H1 (cell line): Measurements from ENCODE around the gene FBN1. TPM values are rescaled to one million over a fixed set of nuclear protein-coding genes. Genes with fewer than 3 reads are reported as not detected.

Source experiments
- CBX8 ChIP-seq: fragments of 300-800, 300-1000 bp; sonication (generic); IDR thresholded peaks from 2 replicates; pipeline ENCODE4 v1.7.1; 2016; ENCODE audit warnings: low read depth, low read length, borderline replicate concordance
- CHD1 ChIP-seq: IDR thresholded peaks from 2 replicates; pipeline ENCODE4 v1.6.1; 2012; ENCODE audit warnings: low read depth, low read length, improper control_type of control experiment
- CHD2 ChIP-seq: IDR thresholded peaks from 2 replicates; pipeline ENCODE4 v1.6.1; 2012; ENCODE audit warnings: low read length, improper control_type of control experiment
- CTBP2 ChIP-seq: IDR thresholded peaks from 2 replicates; pipeline ENCODE4 v1.7.0; 2011; ENCODE audit warnings: borderline replicate concordance, mild to moderate bottlenecking, moderate library complexity, mixed read lengths, low read length; ENCODE audit not compliant: insufficient read depth, insufficient read length
- CTCF ChIP-seq, 3 experiments: IDR thresholded peaks; 1 replicate in 2 of 3; 2 replicates in 1 of 3; pipeline versions ENCODE4 v1.5.1 to v1.6.1; 2011; ENCODE audit warnings: low read length in 3 of 3, mild to moderate bottlenecking in 3 of 3, inconsistent platforms in 2 of 3, low read depth in 1 of 3, moderate library complexity in 1 of 3; ENCODE audit not compliant: insufficient read depth in 1 of 3; ENCODE audit errors: control extremely low read depth in 1 of 3
- EGR1 ChIP-seq: IDR thresholded peaks from 2 replicates; pipeline ENCODE4 v1.6.1; 2011; ENCODE audit warnings: low read depth, low read length, borderline replicate concordance
- EP300 ChIP-seq, 2 experiments: IDR thresholded peaks; 1 replicate in 1 of 2; 2 replicates in 1 of 2; pipeline ENCODE4 v1.6.1; 2011 to 2012; ENCODE audit warnings: low read depth in 2 of 2, low read length in 2 of 2, mild to moderate bottlenecking in 2 of 2, borderline replicate concordance in 1 of 2, inconsistent platforms in 1 of 2, moderate library complexity in 1 of 2
- GABPA ChIP-seq: IDR thresholded peaks from 2 replicates; pipeline ENCODE4 v1.6.1; 2011; ENCODE audit warnings: mild to moderate bottlenecking, low read length, moderate library complexity, borderline replicate concordance; ENCODE audit not compliant: insufficient read depth
- HDAC2 ChIP-seq, 2 experiments: fragments of 300-600 bp in 1 of 2; sonication (generic) in 1 of 2; IDR thresholded peaks; 2 replicates each; pipeline ENCODE4 v1.6.1; 2011 to 2012; ENCODE audit warnings: low read depth in 2 of 2, low read length in 2 of 2, mild to moderate bottlenecking in 2 of 2, moderate library complexity in 2 of 2, borderline replicate concordance in 1 of 2, inconsistent platforms in 1 of 2
- MAFK ChIP-seq: IDR thresholded peaks from 2 replicates; pipeline ENCODE4 v1.6.1; 2012; ENCODE audit warnings: low read depth, mild to moderate bottlenecking, improper control_type of control experiment, low read length
- NANOG ChIP-seq: IDR thresholded peaks from 2 replicates; pipeline ENCODE4 v1.6.1; 2011; ENCODE audit warnings: low read length, low read depth, mild to moderate bottlenecking, inconsistent platforms; ENCODE audit not compliant: insufficient read depth, poor library complexity, severe bottlenecking
- POLR2AphosphoS5 ChIP-seq: IDR thresholded peaks from 2 replicates; pipeline ENCODE4 v1.6.1; 2011; ENCODE audit warnings: low read depth, low read length
- RAD21 ChIP-seq, 2 experiments: IDR thresholded peaks in 1 of 2; conservative IDR thresholded peaks in 1 of 2; 2 replicates each; pipeline ENCODE4 v1.6.1; 2011; ENCODE audit warnings: low read depth in 2 of 2, low read length in 2 of 2, improper control_type of control experiment in 1 of 2, inconsistent platforms in 1 of 2, mild to moderate bottlenecking in 1 of 2, moderate library complexity in 1 of 2
- RBBP5 ChIP-seq: IDR thresholded peaks from 2 replicates; pipeline ENCODE4 v1.7.1; 2012; ENCODE audit warnings: low read depth, mild to moderate bottlenecking, inconsistent platforms, low read length, moderate library complexity, borderline replicate concordance
- RFX5 ChIP-seq: IDR thresholded peaks from 2 replicates; pipeline ENCODE4 v1.6.1; 2011; ENCODE audit warnings: low read depth, low read length, improper control_type of control experiment, borderline replicate concordance
- SAP30 ChIP-seq: fragments of 300-600 bp; sonication (generic); IDR thresholded peaks from 2 replicates; pipeline ENCODE4 v1.7.1; 2012; ENCODE audit warnings: low read length, moderate library complexity, mild to moderate bottlenecking, inconsistent platforms; ENCODE audit not compliant: insufficient read depth, insufficient replicate concordance
- SP1 ChIP-seq: IDR thresholded peaks from 2 replicates; pipeline ENCODE4 v1.6.1; 2011; ENCODE audit warnings: low read depth, low read length
- TBP ChIP-seq: IDR thresholded peaks from 2 replicates; pipeline ENCODE4 v1.6.1; 2011; ENCODE audit warnings: low read depth, low read length, improper control_type of control experiment
- YY1 ChIP-seq: IDR thresholded peaks from 2 replicates; pipeline ENCODE4 v1.6.1; 2011; ENCODE audit warnings: low read depth, mild to moderate bottlenecking, low read length
- ZNF274 ChIP-seq: IDR thresholded peaks from 2 replicates; pipeline ENCODE4 v1.7.0; 2012; ENCODE audit warnings: low read length, borderline replicate concordance; ENCODE audit errors: extremely low read depth
- polyA plus RNA-seq, 7 experiments: library from polyadenylated mRNA; depleted of rRNA in 3 of 7; stranded (reverse) in 5 of 7; unstranded in 2 of 7; fragments of >200 nt in 5 of 7; fragments of 200-250 nt in 2 of 7; gene quantifications; 1 replicate in 5 of 7; 2 replicates in 1 of 7; 4 replicates in 1 of 7; pipeline versions ENCODE4 v1.2.1 to v1.2.3, GENCODE V29; 2011 to 2013; ENCODE audit warnings: missing spikeins in 2 of 7, mixed read lengths in 2 of 7
- total RNA-seq: library from RNA; stranded (reverse); fragmentation: NEBNext Ultra II Directional; extraction: Animal tissue kit (Norgen Biotek cat#: 25700); gene quantifications from 2 replicates; pipeline ENCODE4 v1.2.1, GENCODE V29; 2021

Gene FBN1
- total and polyA plus RNA-seq, 2 of the 8 experiments (the other 6 are each of a cell fraction or from before 2014, with no cell fraction given) = 3.0 to 4.0 TPM

- TF ChIP-seq TBP (peak; percentile 25; the same call in 1 of the 2 replicates), HDAC2 (IDR thresholded peaks at IDR 0.05; ENCODE audit: borderline replicate concordance in 1 of 2, low read depth in 2 of 2, low read length in 2 of 2) (peak in 1 of 2 experiments; percentile 52; a peak in 1 of 4 replicates), ZNF274 (no peak), YY1 (no peak), SAP30 (no peak), CTCF (IDR thresholded peaks at IDR 0.05; ENCODE audit: control extremely low read depth in 1 of 3, insufficient read depth in 1 of 3, low read depth in 1 of 3, low read length in 3 of 3) (no peak), RFX5 (no peak), EP300 (IDR thresholded peaks at IDR 0.05; ENCODE audit: borderline replicate concordance in 1 of 2, low read depth in 2 of 2, low read length in 2 of 2) (no peak), RBBP5 (no peak), SP1 (no peak), MAFK (no peak), CBX8 (no peak), NANOG (no peak), POLR2AphosphoS5 (no peak), CHD2 (peak; percentile 84), EGR1 (no peak), CTBP2 (no peak), RAD21 (IDR thresholded peaks at IDR 0.05 in 1 of 2, conservative IDR thresholded peaks at IDR 0.05 in 1 of 2; ENCODE audit: low read depth in 2 of 2, low read length in 2 of 2) (no peak), CHD1 (no peak), GABPA (0 out of 2 replicates have a peak, but pooled peaks have one; percentile 29)
Measured at GRCh38 chr15:48645558-48646330, at the start of gene FBN1 (continued).
